Keratinocyte (primary cell): Measurements from ENCODE around the gene GLTP. TPM values are rescaled to one million over a fixed set of nuclear protein-coding genes. Genes with fewer than 3 reads are reported as not detected.

Experiments used
- DNase-seq: peaks from one replicate; pipeline ENCODE4 v3.0.0-alpha.2; 2011; ENCODE audit warnings: low read depth, missing footprints, low spot score
- FAIRE-seq: peaks from 2 replicates; lab custom pipeline; 2011; peaks lifted over from hg19 to GRCh38; lab: Jason Lieb, UNC
- H2AFZ ChIP-seq: 2 replicates; pipeline ENCODE4 v1.6.0; 2012; ENCODE audit warnings: low read length, control low read depth, inconsistent platforms; ENCODE audit not compliant: control insufficient read depth
- H3K27ac ChIP-seq: 2 replicates; pipeline ENCODE4 v1.5.1; 2011; ENCODE audit warnings: low read length; ENCODE audit not compliant: control insufficient read depth, insufficient read depth
- H3K27me3 ChIP-seq: 3 replicates; pipeline ENCODE4 v1.6.0; 2011; ENCODE audit warnings: low read length; ENCODE audit not compliant: control insufficient read depth, insufficient read depth; ENCODE audit errors: extremely low read depth
- H3K36me3 ChIP-seq, 2 experiments: 2 replicates in 1 of 2; 3 replicates in 1 of 2; pipeline ENCODE4 v1.5.1; 2011; ENCODE audit warnings: low read length in 2 of 2, mild to moderate bottlenecking in 1 of 2; ENCODE audit not compliant: control insufficient read depth in 2 of 2, insufficient read depth in 2 of 2; ENCODE audit errors: extremely low read depth in 1 of 2
- H3K4me1 ChIP-seq: 3 replicates; pipeline ENCODE4 v1.5.1; 2011; ENCODE audit warnings: low read length; ENCODE audit not compliant: control insufficient read depth, insufficient read depth; ENCODE audit errors: extremely low read depth
- H3K4me2 ChIP-seq: 3 replicates; pipeline ENCODE4 v1.6.0; 2011; ENCODE audit warnings: low read depth, low read length; ENCODE audit not compliant: control insufficient read depth, insufficient read depth; ENCODE audit errors: extremely low read depth
- H3K4me3 ChIP-seq, 3 experiments: fragments of 200-600 bp in 1 of 3; sonication (generic) in 1 of 3; 2 replicates in 2 of 3; 3 replicates in 1 of 3; pipeline ENCODE4 v1.5.1; 2011 to 2016; ENCODE audit warnings: low read length in 3 of 3, mild to moderate bottlenecking in 3 of 3, control low read depth in 2 of 3, inconsistent platforms in 1 of 3, low read depth in 1 of 3, mixed read lengths in 1 of 3, mixed run types in 1 of 3, moderate library complexity in 1 of 3; ENCODE audit not compliant: control insufficient read depth in 2 of 3, insufficient read depth in 2 of 3; ENCODE audit errors: extremely low read depth in 1 of 3
- H3K79me2 ChIP-seq: 2 replicates; pipeline ENCODE4 v1.6.0; 2012; ENCODE audit warnings: low read length; ENCODE audit not compliant: control insufficient read depth, insufficient read depth
- H3K9ac ChIP-seq: 3 replicates; pipeline ENCODE4 v1.6.0; 2011; ENCODE audit warnings: low read length; ENCODE audit not compliant: control insufficient read depth, insufficient read depth; ENCODE audit errors: extremely low read depth
- H3K9me1 ChIP-seq: 3 replicates; pipeline ENCODE4 v1.6.0; 2011; ENCODE audit warnings: low read length; ENCODE audit not compliant: control insufficient read depth, insufficient read depth; ENCODE audit errors: extremely low read depth
- H3K9me3 ChIP-seq: 2 replicates; pipeline ENCODE4 v1.5.1; 2012; ENCODE audit warnings: low read depth, low read length; ENCODE audit not compliant: control insufficient read depth
- H4K20me1 ChIP-seq: 3 replicates; pipeline ENCODE4 v1.6.0; 2011; ENCODE audit warnings: low read length; ENCODE audit not compliant: control insufficient read depth, insufficient read depth; ENCODE audit errors: extremely low read depth
- CTCF ChIP-seq, 3 experiments: IDR thresholded peaks in 1 of 3; conservative IDR thresholded peaks in 1 of 3; optimal IDR thresholded peaks in 1 of 3; 2 replicates in 2 of 3; 3 replicates in 1 of 3; pipeline versions ENCODE3 to v1.5.1; 2011; ENCODE audit warnings: low read length in 3 of 3, mild to moderate bottlenecking in 3 of 3, moderate library complexity in 2 of 3, control low read depth in 1 of 3, inconsistent platforms in 1 of 3; ENCODE audit not compliant: insufficient read depth in 2 of 3; ENCODE audit errors: extremely low read depth in 1 of 3
- EZH2 ChIP-seq: IDR thresholded peaks from one replicate; pipeline ENCODE4 v1.6.1; 2012; ENCODE audit warnings: inconsistent platforms, mild to moderate bottlenecking, low read length, moderate library complexity
- dilution Hi-C: fragments of 300-500 bp; cut with MboI; formaldehyde crosslinking; loops from one replicate; pipeline ENCODE4 v1.7.0; 2020; ENCODE audit warnings: low sequenced_read_pairs; ENCODE audit not compliant: extremely low pct_ligation_motif_present
- polyA plus RNA-seq, 5 experiments: library from polyadenylated mRNA; depleted of rRNA in 3 of 5; stranded (reverse) in 3 of 5; stranded (forward) in 1 of 5; unstranded in 1 of 5; fragments of >200 nt; gene quantifications; 1 replicate in 1 of 5; 2 replicates in 3 of 5; 3 replicates in 1 of 5; pipeline versions ENCODE4 v1.2.1 to v1.2.3, GENCODE V29; 2011 to 2012; ENCODE audit warnings: missing spikeins in 2 of 5, low read depth in 1 of 5, low replicate concordance in 1 of 5

The GLTP gene
- polyA plus RNA-seq, 1 donor (not counting 4 experiments of a cell fraction or from before 2014, with no cell fraction given), result 54.6 TPM

- H3K36me3 ChIP-seq, result peaks cover 14 to 18% of the 10 kb centered on the region in 2 experiments
- H3K4me2 ChIP-seq, result no peak overlapping the region
- TF ChIP-seq EZH2 (no peak), CTCF (optimal IDR thresholded peaks at IDR 0.05 in 1 of 3, IDR thresholded peaks at IDR 0.05 in 1 of 3, conservative IDR thresholded peaks at IDR 0.05 in 1 of 3; ENCODE audit: extremely low read depth in 1 of 3, insufficient read depth in 2 of 3, low read length in 3 of 3) (no peak)
- dilution Hi-C loops, result no loop called here
- no peaks in the 10 kb centered on the region for H3K27me3 ChIP-seq
- H3K9me3 ChIP-seq, result no peaks in the 10 kb centered on the region
- H3K9me1 ChIP-seq, result no peaks in the 10 kb centered on the region
- H3K27ac ChIP-seq, result no peak overlapping the region
- H3K4me3 ChIP-seq, result no peak overlapping the region
- DNase-seq (no peak), FAIRE-seq (no peak)
- peaks cover 10% of the 10 kb centered on the region for H3K79me2 ChIP-seq
- no peaks in the 10 kb centered on the region for H4K20me1 ChIP-seq
- H3K4me1 ChIP-seq, result peaks cover 19% of the 10 kb centered on the region
- H3K9ac ChIP-seq, result no peak overlapping the region
- H2AFZ ChIP-seq, result no peak overlapping the region
Observed at GRCh38 chr12:109861689-109862314, 18.5 kb downstream of the GLTP start.

- TF ChIP-seq CTCF (optimal IDR thresholded peaks at IDR 0.05 in 1 of 3, IDR thresholded peaks at IDR 0.05 in 1 of 3, conservative IDR thresholded peaks at IDR 0.05 in 1 of 3; ENCODE audit: extremely low read depth in 1 of 3, insufficient read depth in 2 of 3, low read length in 3 of 3) (no peak), EZH2 (no peak)
- Histone ChIP-seq H3K4me3 (no peak overlapping the region), H3K79me2 (peaks cover 6% of the 10 kb centered on the region), H3K27ac (no peak overlapping the region), H3K27me3 (no peaks in the 10 kb centered on the region), H3K36me3 (peaks cover 14 to 20% of the 10 kb centered on the region in 2 experiments), H3K4me2 (no peak overlapping the region), H3K4me1 (peaks cover 19% of the 10 kb centered on the region), H3K9me3 (no peaks in the 10 kb centered on the region), H3K9ac (no peak overlapping the region), H3K9me1 (no peaks in the 10 kb centered on the region), H4K20me1 (no peaks in the 10 kb centered on the region), H2AFZ (no peak overlapping the region)
- dilution Hi-C loops, result no loop called here
- FAIRE-seq (no peak), DNase-seq (no peak)
Observed at GRCh38 chr12:109860977-109861376, 19.4 kb downstream of the GLTP start.
